Effector CD8-positive, alpha-beta T cell (primary cell): ENCODE data around the gene STXBP4.

Experiments used
- DNase-seq: peaks from one replicate; lab custom pipeline; 2025; lab: John Stamatoyannopoulos, UW

Gene STXBP4

DNA sequence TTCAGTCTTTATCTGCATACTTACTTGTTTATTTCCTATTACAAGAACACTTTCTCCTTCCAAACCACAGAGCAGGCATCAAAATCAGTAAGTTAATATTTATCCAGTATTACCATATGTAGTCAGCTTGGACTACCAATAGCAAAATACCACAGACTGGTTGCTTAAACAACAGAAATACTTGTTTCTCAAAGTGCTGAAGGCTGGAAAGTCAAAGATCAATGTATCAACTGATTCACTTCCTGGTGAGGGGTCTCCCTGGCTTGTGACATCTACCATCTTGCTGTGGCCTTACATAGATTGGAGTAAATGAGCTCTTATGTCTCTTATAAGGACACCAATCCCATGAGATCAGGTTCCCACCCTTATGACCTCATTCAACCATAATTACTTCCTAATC lies 2.6 kb downstream of the STXBP4 start:
- DNase-seq, result no peak

DNA sequence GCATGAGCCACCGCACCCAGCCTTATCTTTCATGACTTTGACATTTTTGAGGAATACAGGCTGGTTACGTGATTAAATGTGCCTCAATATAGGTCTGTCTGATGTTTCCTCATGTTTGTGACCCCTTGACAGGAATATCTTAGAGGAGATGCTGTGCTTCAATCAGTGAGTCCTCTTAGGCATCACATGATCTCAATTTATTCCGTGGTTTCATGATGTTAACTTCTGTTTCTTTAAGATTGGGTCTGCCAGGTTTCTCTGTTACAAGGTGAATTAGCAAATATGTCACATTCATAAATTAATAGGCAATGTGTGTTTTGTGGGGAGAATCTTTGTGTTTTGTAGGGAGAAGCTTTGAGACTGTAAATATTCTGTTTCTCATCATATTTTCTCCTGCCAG lies 3.3 kb downstream of the STXBP4 start:
- no peak for DNase-seq

DNA sequence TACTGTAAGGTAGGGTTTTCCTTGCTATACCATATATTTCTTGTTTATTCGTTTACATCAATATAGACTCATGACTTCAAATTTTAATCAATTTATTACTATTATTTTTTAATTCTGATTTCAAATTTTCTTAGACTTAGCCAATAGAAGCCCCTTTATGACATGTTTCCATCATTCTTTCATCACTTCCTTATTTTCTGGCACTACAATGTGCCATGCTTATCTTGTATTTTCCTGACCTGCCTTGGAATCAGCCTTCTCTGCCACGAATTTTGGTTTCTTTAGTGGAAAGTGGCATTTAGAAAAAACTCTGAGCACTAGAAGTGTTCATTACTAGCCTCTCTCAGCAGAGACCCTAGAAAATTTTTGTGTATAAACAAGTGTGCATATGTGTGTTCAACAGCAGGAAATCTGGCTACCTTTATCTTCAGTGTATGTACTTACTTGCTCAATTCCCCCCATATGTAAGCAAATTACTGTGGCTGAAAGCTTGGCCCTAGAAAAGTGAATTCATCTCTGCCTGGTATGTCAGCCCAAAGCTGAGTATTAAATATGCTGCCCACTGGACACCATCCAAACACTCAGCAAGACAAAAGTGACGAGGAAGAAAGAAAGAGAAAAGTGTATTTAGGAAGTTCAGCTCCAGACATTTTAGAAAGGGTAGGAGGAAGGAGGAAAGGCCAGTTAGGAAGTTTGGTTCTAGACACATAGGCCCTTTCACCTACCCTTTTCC lies 4.0 kb downstream of the STXBP4 start:
- no peak for DNase-seq

DNA sequence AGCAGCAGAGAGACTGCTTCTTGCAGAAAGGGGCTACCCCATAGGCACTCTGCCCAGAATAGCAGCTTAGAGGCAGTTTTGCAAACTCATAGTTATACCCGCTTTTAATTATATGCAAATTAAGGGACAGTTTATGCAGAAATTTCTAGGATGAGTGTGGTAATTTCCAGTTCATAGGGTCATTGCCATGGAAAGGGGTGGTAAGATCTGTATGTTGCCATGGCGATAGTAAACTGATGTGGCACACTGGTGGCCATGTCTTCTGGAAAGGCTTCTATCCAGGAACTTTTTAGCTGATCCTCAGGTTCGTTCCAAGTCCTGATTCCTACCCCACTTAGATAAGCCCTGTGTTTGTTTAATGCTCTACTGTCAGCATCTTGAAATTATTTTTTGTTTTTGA lies 6.2 kb downstream of the STXBP4 start:
- DNase-seq, result no peak

DNA sequence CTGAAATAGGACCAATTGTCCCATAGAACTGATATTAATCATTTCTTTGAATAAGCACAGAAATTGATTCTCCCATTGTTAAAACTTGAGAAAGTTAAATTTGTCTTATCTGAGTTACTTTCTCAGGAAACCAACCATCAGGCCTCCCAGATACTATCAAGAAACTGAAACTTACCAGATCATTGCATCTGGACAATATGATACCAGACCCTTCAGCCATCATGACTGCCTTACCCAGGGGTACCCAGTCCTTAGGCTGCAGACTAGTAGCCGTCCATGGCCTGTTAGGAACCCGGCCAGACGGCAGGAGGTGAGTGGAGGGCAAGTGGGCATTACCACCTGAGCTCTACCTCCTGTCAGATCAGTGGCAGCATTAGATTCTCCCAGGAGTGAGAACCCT lies 7.8 kb downstream of the STXBP4 start:
- DNase-seq, result no peak

GRCh38 chr17:54977744-54978143 lies 9.2 kb downstream of the STXBP4 start:
- DNase-seq, result no peak

- no peak for DNase-seq
Observed at GRCh38 chr17:54979657-54980056, 11.1 kb downstream of the STXBP4 start.

GRCh38 chr17:54980375-54980774 lies 11.8 kb downstream of the STXBP4 start:
- no peak for DNase-seq

GRCh38 chr17:54982399-54982798 lies 13.8 kb downstream of the STXBP4 start:
- no peak for DNase-seq

GRCh38 chr17:54983260-54983659 lies 14.7 kb downstream of the STXBP4 start:
- no peak for DNase-seq

DNA sequence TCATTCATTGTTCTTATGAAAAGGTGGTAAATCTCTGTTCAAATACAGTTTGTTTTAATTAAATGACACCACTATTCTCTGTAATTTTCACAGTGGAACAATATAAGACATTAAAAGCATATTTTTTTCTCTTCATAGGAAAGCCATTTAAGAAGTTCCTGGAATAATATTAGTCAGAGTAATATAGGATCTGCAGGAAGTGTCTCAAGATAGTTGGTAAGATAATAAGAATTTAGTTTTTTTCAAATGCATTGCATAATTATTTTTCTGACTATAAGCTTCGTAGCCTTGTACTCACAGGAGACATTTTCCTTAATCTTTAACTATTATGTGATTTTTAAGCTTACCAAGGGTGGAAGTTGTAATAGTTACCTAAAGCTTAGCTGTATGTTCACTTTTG lies 16.9 kb downstream of the STXBP4 start:
- no peak for DNase-seq

- DNase-seq, result no peak
Observed at GRCh38 chr17:54990118-54990517, 21.6 kb downstream of the STXBP4 start.

GRCh38 chr17:54991567-54991966 lies 23.0 kb downstream of the STXBP4 start:
- no peak for DNase-seq

GRCh38 chr17:54992797-54993639 lies 24.5 kb downstream of the STXBP4 start:
- no peak for DNase-seq

GRCh38 chr17:54996441-54996840 lies 27.9 kb downstream of the STXBP4 start:
- no peak for DNase-seq

- DNase-seq, result no peak
Observed at GRCh38 chr17:55002458-55002857, 33.9 kb downstream of the STXBP4 start.

DNA sequence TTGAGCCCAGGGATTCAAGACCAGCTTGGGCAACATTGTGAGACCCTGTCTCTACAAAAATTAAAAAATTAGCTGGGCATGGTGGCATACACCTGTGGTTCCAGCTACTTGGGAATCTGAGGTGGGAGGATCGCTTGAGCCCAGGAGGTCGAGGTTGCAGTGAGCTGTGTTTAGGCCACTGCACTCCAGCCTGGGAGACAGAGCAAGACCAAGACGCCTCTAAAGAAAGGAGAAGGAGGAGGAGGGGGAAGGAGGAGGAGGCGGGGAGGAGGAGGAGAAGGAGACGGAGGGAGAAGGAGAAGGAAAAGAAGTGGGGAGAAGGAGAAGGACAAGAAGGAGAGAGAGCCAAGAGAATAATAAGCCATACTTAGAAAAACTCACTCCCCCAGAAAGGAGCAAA lies 35.9 kb downstream of the STXBP4 start:
- no peak for DNase-seq

DNA sequence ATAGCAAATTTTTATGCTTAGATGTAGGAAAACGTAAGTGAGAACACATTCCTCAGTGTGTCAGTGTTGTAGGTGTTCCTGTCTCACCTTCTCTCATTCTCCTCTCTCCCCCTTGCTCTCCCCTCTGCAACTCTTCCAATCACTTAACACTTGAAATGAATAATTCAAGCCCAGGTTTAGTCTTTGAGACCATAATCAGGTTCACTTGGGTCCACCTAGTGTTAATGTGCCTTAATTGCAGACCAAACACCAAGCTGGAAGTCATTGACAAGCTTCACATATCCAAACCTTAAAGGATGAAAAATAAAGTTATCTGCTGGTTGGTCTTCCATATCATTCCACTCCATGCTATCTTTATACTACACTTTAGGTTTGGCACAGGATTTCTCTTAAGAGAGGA lies 37.0 kb downstream of the STXBP4 start:
- DNase-seq, result no peak

DNA sequence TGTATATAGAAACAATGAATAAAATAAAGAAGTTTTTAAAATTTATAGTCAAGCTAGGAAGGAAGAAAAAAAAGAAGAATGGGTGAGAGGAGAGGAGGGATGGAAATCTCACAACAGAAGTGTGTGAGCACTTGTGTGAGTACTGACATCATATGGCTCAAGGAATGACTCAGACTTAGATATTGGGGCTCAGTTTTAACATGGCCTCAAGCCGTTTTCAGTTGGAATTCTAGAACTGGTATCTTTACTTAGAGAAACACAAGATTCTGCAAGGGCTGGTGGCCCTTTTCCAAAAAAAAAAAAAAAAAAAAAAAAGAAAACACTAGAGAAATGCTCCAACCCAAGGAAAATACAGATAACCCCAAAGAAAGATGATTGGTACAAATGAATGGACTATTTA lies 55.1 kb downstream of the STXBP4 start:
- DNase-seq, result no peak

- DNase-seq, result no peak
Observed at GRCh38 chr17:55037828-55038227, 69.3 kb downstream of the STXBP4 start.

- DNase-seq, result no peak
Observed at GRCh38 chr17:55038291-55038690, 69.7 kb downstream of the STXBP4 start.

GRCh38 chr17:55040611-55041010 lies 72.0 kb downstream of the STXBP4 start:
- DNase-seq, result no peak

- no peak for DNase-seq
Observed at GRCh38 chr17:55053855-55054254, 85.3 kb downstream of the STXBP4 start.
